H1 (cell line): Measurements from ENCODE around the gene VNN1. TPM values are rescaled to one million over a fixed set of nuclear protein-coding genes. Genes with fewer than 3 reads are reported as not detected.

Source experiments
- CTCF ChIA-PET: fragments of 300-600 bp; sonication (Branson Sonifier 250); formaldehyde crosslinking; loops from one replicate; lab custom pipeline; 2021; ENCODE audit not compliant: partially characterized antibody; lab: Charles Lee
- POLR2A ChIA-PET: fragments of 300-600 bp; sonication (Branson Sonifier 250); formaldehyde crosslinking; loops from one replicate; lab custom pipeline; 2021; ENCODE audit warnings: inconsistent platforms; ENCODE audit not compliant: partially characterized antibody; lab: Charles Lee
- DNase-seq, 2 experiments: peaks; one replicate each; pipeline versions ENCODE4 v3.0.0 to v3.0.0-alpha.2; 2010 to 2022; ENCODE audit warnings: low spot score in 2 of 2, low read depth in 1 of 2, mixed read lengths in 1 of 2
- FAIRE-seq: peaks from 2 replicates; lab custom pipeline; 2011; peaks lifted over from hg19 to GRCh38; lab: Jason Lieb, UNC
- H2AFZ ChIP-seq: 2 replicates; pipeline ENCODE4 v1.8.1; 2012; ENCODE audit warnings: low read length, inconsistent platforms
- H2AK5ac ChIP-seq: 2 replicates; pipeline ENCODE4 v1.6.1; 2013; ENCODE audit warnings: low read depth, low read length
- H2BK120ac ChIP-seq: replicated peaks from 2 replicates; pipeline ENCODE3; 2013; ENCODE audit warnings: low read depth, low read length, inconsistent platforms
- H2BK12ac ChIP-seq: 2 replicates; pipeline ENCODE4 v1.6.1; 2013; ENCODE audit warnings: low read depth, low read length
- H2BK15ac ChIP-seq: 2 replicates; pipeline ENCODE4 v1.6.1; 2013; ENCODE audit warnings: low read length
- H2BK20ac ChIP-seq: 2 replicates; pipeline ENCODE4 v1.6.1; 2013; ENCODE audit warnings: low read length
- H2BK5ac ChIP-seq: 2 replicates; pipeline ENCODE4 v1.6.1; 2013; ENCODE audit warnings: low read depth, low read length
- H3K14ac ChIP-seq: 2 replicates; pipeline ENCODE4 v1.6.1; 2013; ENCODE audit warnings: inconsistent platforms; ENCODE audit not compliant: insufficient read length
- H3K18ac ChIP-seq: 2 replicates; pipeline ENCODE4 v1.6.1; 2013; ENCODE audit warnings: low read length; ENCODE audit errors: extremely low read depth
- H3K23ac ChIP-seq: 2 replicates; pipeline ENCODE4 v1.6.1; 2013; ENCODE audit warnings: inconsistent platforms; ENCODE audit not compliant: insufficient read length
- H3K23me2 ChIP-seq: 2 replicates; pipeline ENCODE4 v1.6.1; 2013; ENCODE audit warnings: low read depth, low read length
- H3K27ac ChIP-seq: 2 replicates; pipeline ENCODE4 v1.6.1; 2011; ENCODE audit warnings: low read depth, low read length, inconsistent platforms
- H3K27me3 ChIP-seq, 4 experiments: replicated peaks in 1 of 4; 1 replicate in 1 of 4; 2 replicates in 3 of 4; pipeline versions ENCODE4 v1.6.1 to v1.8.1; 2011 to 2013; ENCODE audit warnings: low read length in 3 of 4, mild to moderate bottlenecking in 3 of 4, inconsistent platforms in 2 of 4, mixed read lengths in 2 of 4, moderate library complexity in 1 of 4; ENCODE audit not compliant: control insufficient read depth in 3 of 4, insufficient read depth in 3 of 4; ENCODE audit errors: extremely low read depth in 1 of 4
- H3K36me3 ChIP-seq, 4 experiments: 2 replicates each; pipeline versions ENCODE4 v1.6.1 to v1.8.1; 2011 to 2013; ENCODE audit warnings: mild to moderate bottlenecking in 4 of 4, low read length in 3 of 4, moderate library complexity in 2 of 4, control low read depth in 1 of 4, inconsistent platforms in 1 of 4; ENCODE audit not compliant: insufficient read depth in 4 of 4, control insufficient read depth in 2 of 4
- H3K4ac ChIP-seq: replicated peaks from 2 replicates; pipeline ENCODE3; 2013; ENCODE audit warnings: low read length, low read depth, mixed read lengths, inconsistent platforms; ENCODE audit not compliant: insufficient read length
- H3K4me1 ChIP-seq, 4 experiments: replicated peaks in 1 of 4; 1 replicate in 1 of 4; 2 replicates in 3 of 4; pipeline versions ENCODE4 v1.6.1 to v1.8.1; 2011 to 2013; ENCODE audit warnings: low read length in 3 of 4, inconsistent platforms in 2 of 4, mixed read lengths in 1 of 4; ENCODE audit not compliant: insufficient read depth in 4 of 4, control insufficient read depth in 3 of 4
- H3K4me2 ChIP-seq, 2 experiments: 2 replicates each; pipeline versions ENCODE4 v1.6.1 to v1.8.1; 2011 to 2013; ENCODE audit warnings: low read depth in 2 of 2, low read length in 2 of 2, control low read depth in 1 of 2, inconsistent platforms in 1 of 2, mild to moderate bottlenecking in 1 of 2; ENCODE audit not compliant: insufficient read depth in 1 of 2
- H3K4me3 ChIP-seq, 4 experiments: fragments of 200-600, 300-600 bp in 1 of 4; sonication (generic), shearing (Covaris generic), sonication (Bioruptor Twin) in 1 of 4; 2 replicates each; pipeline versions ENCODE4 v1.5.1 to v1.8.1; 2011 to 2016; ENCODE audit warnings: low read length in 4 of 4, low read depth in 3 of 4, control low read depth in 2 of 4, inconsistent platforms in 2 of 4, mild to moderate bottlenecking in 2 of 4, mixed read lengths in 1 of 4, moderate library complexity in 1 of 4; ENCODE audit not compliant: insufficient read depth in 2 of 4; ENCODE audit errors: extremely low read depth in 1 of 4
- H3K56ac ChIP-seq: replicated peaks from 2 replicates; pipeline ENCODE3; 2013; ENCODE audit warnings: low read depth, mild to moderate bottlenecking, mixed read lengths, low read length, inconsistent platforms; ENCODE audit not compliant: insufficient read length
- H3K79me1 ChIP-seq: 2 replicates; pipeline ENCODE4 v1.6.1; 2013; ENCODE audit warnings: low read depth, low read length, control low read depth
- H3K79me2 ChIP-seq, 2 experiments: 2 replicates each; pipeline versions ENCODE4 v1.6.1 to v1.8.1; 2012 to 2013; ENCODE audit warnings: low read length in 2 of 2, mild to moderate bottlenecking in 2 of 2, inconsistent platforms in 1 of 2; ENCODE audit not compliant: insufficient read depth in 2 of 2, control insufficient read depth in 1 of 2
- H3K9ac ChIP-seq, 4 experiments: replicated peaks in 1 of 4; 1 replicate in 1 of 4; 2 replicates in 3 of 4; pipeline versions ENCODE4 v1.6.1 to v1.8.1; 2011 to 2013; ENCODE audit warnings: low read depth in 3 of 4, low read length in 3 of 4, control low read depth in 2 of 4, mild to moderate bottlenecking in 2 of 4, moderate library complexity in 2 of 4, inconsistent platforms in 1 of 4; ENCODE audit errors: extremely low read depth in 1 of 4
- H3K9me3 ChIP-seq, 2 experiments: 2 replicates each; pipeline versions ENCODE4 v1.6.1 to v1.8.1; 2012 to 2013; ENCODE audit warnings: mild to moderate bottlenecking in 2 of 2, moderate library complexity in 2 of 2, control low read depth in 1 of 2, inconsistent platforms in 1 of 2, low read depth in 1 of 2, low read length in 1 of 2, mixed read lengths in 1 of 2; ENCODE audit not compliant: insufficient read depth in 2 of 2
- H4K20me1 ChIP-seq, 2 experiments: replicated peaks in 1 of 2; 2 replicates each; pipeline versions ENCODE3 to v1.8.1; 2011 to 2013; ENCODE audit warnings: inconsistent platforms in 2 of 2, low read length in 2 of 2, mild to moderate bottlenecking in 1 of 2; ENCODE audit not compliant: insufficient read depth in 2 of 2, control insufficient read depth in 1 of 2
- H4K5ac ChIP-seq: 2 replicates; pipeline ENCODE4 v1.6.1; 2013; ENCODE audit warnings: low read length, low read depth, mixed read lengths, inconsistent platforms; ENCODE audit not compliant: insufficient read length
- H4K8ac ChIP-seq: 2 replicates; pipeline ENCODE4 v1.8.0; 2013; ENCODE audit warnings: mild to moderate bottlenecking, moderate library complexity, low read length, inconsistent platforms; ENCODE audit not compliant: insufficient read depth; ENCODE audit errors: extremely low read depth
- H4K91ac ChIP-seq: replicated peaks from 2 replicates; pipeline ENCODE3; 2013; ENCODE audit warnings: low read length, mixed read lengths, inconsistent platforms; ENCODE audit not compliant: insufficient read length
- ASH2L ChIP-seq: fragments of 200-600, 300-600 bp; sonication (generic); IDR thresholded peaks from one replicate; pipeline ENCODE4 v1.7.1; 2017; ENCODE audit warnings: low read length
- CBX5 ChIP-seq: fragments of 300-800, 300-1000 bp; sonication (generic); IDR thresholded peaks from 2 replicates; pipeline ENCODE4 v1.7.1; 2016; ENCODE audit warnings: antibody characterized with exemption, low read length, low read depth
- CEBPB ChIP-seq: IDR thresholded peaks from 2 replicates; pipeline ENCODE4 v1.6.1; 2012; ENCODE audit warnings: low read depth, low read length
- HDAC2 ChIP-seq, 2 experiments: fragments of 300-600 bp in 1 of 2; sonication (generic) in 1 of 2; IDR thresholded peaks; 2 replicates each; pipeline ENCODE4 v1.6.1; 2011 to 2012; ENCODE audit warnings: low read depth in 2 of 2, low read length in 2 of 2, mild to moderate bottlenecking in 2 of 2, moderate library complexity in 2 of 2, borderline replicate concordance in 1 of 2, inconsistent platforms in 1 of 2
- JUND ChIP-seq: IDR thresholded peaks from 2 replicates; pipeline ENCODE4 v1.6.1; 2011; ENCODE audit warnings: mild to moderate bottlenecking, improper control_type of control experiment, low read length
- KDM4A ChIP-seq: IDR thresholded peaks from one replicate; pipeline ENCODE4 v1.7.1; 2012; ENCODE audit warnings: low read depth, mild to moderate bottlenecking, moderate library complexity, low read length, inconsistent platforms; ENCODE audit not compliant: severe bottlenecking
- MAFK ChIP-seq: IDR thresholded peaks from 2 replicates; pipeline ENCODE4 v1.6.1; 2012; ENCODE audit warnings: low read depth, mild to moderate bottlenecking, improper control_type of control experiment, low read length
- NANOG ChIP-seq: IDR thresholded peaks from 2 replicates; pipeline ENCODE4 v1.6.1; 2011; ENCODE audit warnings: low read length, low read depth, mild to moderate bottlenecking, inconsistent platforms; ENCODE audit not compliant: insufficient read depth, poor library complexity, severe bottlenecking
- PHF8 ChIP-seq: fragments of 200-600 bp; sonication (generic); conservative IDR thresholded peaks from 2 replicates; pipeline ENCODE4 v1.7.1; 2012; ENCODE audit warnings: low read depth, mild to moderate bottlenecking, inconsistent platforms, low read length, moderate library complexity
- SP1 ChIP-seq: IDR thresholded peaks from 2 replicates; pipeline ENCODE4 v1.6.1; 2011; ENCODE audit warnings: low read depth, low read length
- TAF7 ChIP-seq: optimal IDR thresholded peaks from 2 replicates; pipeline ENCODE3; 2011; ENCODE audit warnings: low read depth, mild to moderate bottlenecking, inconsistent platforms, low read length, moderate library complexity, borderline replicate concordance
- ZNF274 ChIP-seq: IDR thresholded peaks from 2 replicates; pipeline ENCODE4 v1.7.0; 2012; ENCODE audit warnings: low read length, borderline replicate concordance; ENCODE audit errors: extremely low read depth
- WGBS, 2 experiments: shearing (Covaris generic) in 1 of 2; methylation state at CpG; one replicate each; pipeline versions ENCODE4 v1.1.6 to v1.1.7; 2013 to 2015; ENCODE audit warnings: low lambda C conversion rate in 2 of 2, mixed read lengths in 2 of 2, inconsistent platforms in 1 of 2, low coverage in 1 of 2, missing lambda C conversion rate in 1 of 2; ENCODE audit not compliant: insufficient replicate concordance in 2 of 2, insufficient coverage in 1 of 2, insufficient read length in 1 of 2; ENCODE audit errors: extremely low coverage in 1 of 2, missing lambda C conversion rate in 1 of 2; 5-methylcytosine and 5-hydroxymethylcytosine counted together
- polyA plus RNA-seq, 7 experiments: library from polyadenylated mRNA; depleted of rRNA in 3 of 7; stranded (reverse) in 5 of 7; unstranded in 2 of 7; fragments of >200 nt in 5 of 7; fragments of 200-250 nt in 2 of 7; gene quantifications; 1 replicate in 5 of 7; 2 replicates in 1 of 7; 4 replicates in 1 of 7; pipeline versions ENCODE4 v1.2.1 to v1.2.3, GENCODE V29; 2011 to 2013; ENCODE audit warnings: missing spikeins in 2 of 7, mixed read lengths in 2 of 7
- total RNA-seq: library from RNA; stranded (reverse); fragmentation: NEBNext Ultra II Directional; extraction: Animal tissue kit (Norgen Biotek cat#: 25700); gene quantifications from 2 replicates; pipeline ENCODE4 v1.2.1, GENCODE V29; 2021
- TF ChIP-seq, protein P1 (sequence below): IDR thresholded peaks from 2 replicates; pipeline ENCODE4 v1.6.1; 2012; ENCODE audit warnings: inconsistent platforms
- TF ChIP-seq, protein P2 (sequence below): IDR thresholded peaks from 2 replicates; pipeline ENCODE4 v1.6.1; 2011; ENCODE audit warnings: low read depth, mild to moderate bottlenecking, low read length; ENCODE audit not compliant: insufficient read depth

The VNN1 gene
- total and polyA plus RNA-seq, 2 of the 8 experiments (the other 6 are each of a cell fraction or from before 2014, with no cell fraction given), result not detected

DNA sequence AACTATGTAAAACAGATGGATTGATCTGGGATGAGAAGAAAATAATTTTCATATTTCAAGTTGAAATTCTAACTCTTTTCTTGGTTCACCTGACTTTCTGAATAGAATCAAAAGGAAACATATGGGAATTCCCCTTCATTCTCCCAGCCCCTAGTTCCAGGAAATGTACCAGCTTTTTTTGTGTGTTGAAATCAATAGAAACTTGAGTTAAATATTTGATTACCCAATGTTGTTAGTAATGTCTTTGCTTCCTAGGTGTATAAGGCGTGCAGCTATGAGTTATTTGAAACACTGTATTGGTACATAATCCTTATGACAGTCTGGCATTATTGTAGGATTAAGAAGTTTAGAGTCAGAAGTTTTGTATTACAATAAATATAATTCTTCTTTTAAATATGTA lies 22.4 kb upstream of the VNN1 start:
- Histone ChIP-seq H3K27ac (no peak overlapping the region), H3K27me3 (no peaks in the 10 kb centered on the region), H4K91ac (no peak overlapping the region), H3K9me3 (no peaks in the 10 kb centered on the region), H4K5ac (no peak overlapping the region), H3K4ac (no peak overlapping the region), H3K14ac (no peak overlapping the region), H4K20me1 (no peaks in the 10 kb centered on the region), H2BK20ac (no peak overlapping the region), H3K79me1 (no peaks in the 10 kb centered on the region), H3K9ac (no peak overlapping the region), H2AFZ (no peak overlapping the region), H2BK5ac (no peak overlapping the region), H3K4me3 (no peak overlapping the region), H3K36me3 (no peaks in the 10 kb centered on the region), H3K79me2 (no peaks in the 10 kb centered on the region), H2BK15ac (no peak overlapping the region), H3K56ac (no peak overlapping the region), H3K18ac (no peak overlapping the region), H4K8ac (no peak overlapping the region), H3K4me2 (no peak overlapping the region), H3K23me2 (no peaks in the 10 kb centered on the region), H2BK120ac (no peak overlapping the region), H2AK5ac (no peak overlapping the region), H3K4me1 (no peaks in the 10 kb centered on the region), H2BK12ac (no peak overlapping the region), H3K23ac (no peak overlapping the region)
- WGBS, 2 experiments, result 95% methylated on average over 1 of the region's 1 CpG; no CpG with 5 or more reads in 1 of the 2 experiments
- no peak for DNase-seq
- no peak for FAIRE-seq
- ChIA-PET POLR2A (no interaction called here), CTCF (interaction anchor here (1.1 to 1.5 kb wide), 4 partner anchors 8 to 21 kb away, joined by 3 to 5 read pairs (median 4); no protein-coding TSS in a partner anchor)
- TF ChIP-seq, protein P1, sequence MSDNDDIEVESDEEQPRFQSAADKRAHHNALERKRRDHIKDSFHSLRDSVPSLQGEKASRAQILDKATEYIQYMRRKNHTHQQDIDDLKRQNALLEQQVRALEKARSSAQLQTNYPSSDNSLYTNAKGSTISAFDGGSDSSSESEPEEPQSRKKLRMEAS, result no peak
- TF ChIP-seq ZNF274, result no peak
- TF ChIP-seq NANOG, result no peak
- no peak for TF ChIP-seq KDM4A
- no peak for TF ChIP-seq PHF8
- TF ChIP-seq MAFK, result no peak
- TF ChIP-seq SP1, result no peak
- no peak for TF ChIP-seq TAF7
- no peak for TF ChIP-seq JUND
- TF ChIP-seq CEBPB, result no peak
- TF ChIP-seq HDAC2 (IDR thresholded peaks at IDR 0.05; ENCODE audit: borderline replicate concordance in 1 of 2, low read depth in 2 of 2, low read length in 2 of 2), result no peak
- TF ChIP-seq ASH2L, result no peak
- TF ChIP-seq, protein P2, sequence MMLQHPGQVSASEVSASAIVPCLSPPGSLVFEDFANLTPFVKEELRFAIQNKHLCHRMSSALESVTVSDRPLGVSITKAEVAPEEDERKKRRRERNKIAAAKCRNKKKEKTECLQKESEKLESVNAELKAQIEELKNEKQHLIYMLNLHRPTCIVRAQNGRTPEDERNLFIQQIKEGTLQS, result no peak
- TF ChIP-seq CBX5, result no peak
